Astrocyte (in vitro differentiated cells and primary cell): ENCODE measurements around the gene TARBP2. TPM values are rescaled to one million over a fixed set of nuclear protein-coding genes. Genes with fewer than 3 reads are reported as not detected.

ENCODE experiments used
- DNase-seq: peaks from one replicate; pipeline ENCODE4 v3.0.0-alpha.2; 2010; ENCODE audit warnings: low read depth
- FAIRE-seq: peaks from 2 replicates; lab custom pipeline; 2011; peaks lifted over from hg19 to GRCh38; lab: Jason Lieb, UNC
- H2AFZ ChIP-seq: 2 replicates; pipeline ENCODE4 v1.6.0; 2012; ENCODE audit warnings: low read depth, low read length, inconsistent platforms
- H3K27ac ChIP-seq: 2 replicates; pipeline ENCODE4 v1.5.1; 2011; ENCODE audit warnings: low read depth, low read length, inconsistent platforms
- H3K27me3 ChIP-seq: 2 replicates; pipeline ENCODE4 v1.6.0; 2011; ENCODE audit warnings: low read length, inconsistent platforms; ENCODE audit not compliant: insufficient read depth
- H3K36me3 ChIP-seq: 2 replicates; pipeline ENCODE4 v1.5.1; 2011; ENCODE audit warnings: low read length, inconsistent platforms; ENCODE audit not compliant: insufficient read depth
- H3K4me1 ChIP-seq: 2 replicates; pipeline ENCODE4 v1.5.1; 2011; ENCODE audit warnings: low read length, inconsistent platforms; ENCODE audit not compliant: insufficient read depth
- H3K4me2 ChIP-seq: 2 replicates; pipeline ENCODE4 v1.6.0; 2012; ENCODE audit warnings: low read length, inconsistent platforms
- H3K4me3 ChIP-seq: 2 replicates; pipeline ENCODE4 v1.5.1; 2011; ENCODE audit warnings: low read depth, mild to moderate bottlenecking, low read length, inconsistent platforms; ENCODE audit not compliant: insufficient read depth
- H3K79me2 ChIP-seq: 2 replicates; pipeline ENCODE4 v1.6.0; 2012; ENCODE audit warnings: mild to moderate bottlenecking, low read length, inconsistent platforms; ENCODE audit not compliant: insufficient read depth
- H3K9ac ChIP-seq: 2 replicates; pipeline ENCODE4 v1.6.0; 2012; ENCODE audit warnings: mild to moderate bottlenecking, low read length, inconsistent platforms
- H3K9me3 ChIP-seq: 2 replicates; pipeline ENCODE4 v1.5.1; 2012; ENCODE audit warnings: low read depth, mild to moderate bottlenecking, low read length, inconsistent platforms; ENCODE audit not compliant: insufficient read depth
- H4K20me1 ChIP-seq: 2 replicates; pipeline ENCODE4 v1.6.0; 2012; ENCODE audit warnings: low read length, inconsistent platforms; ENCODE audit not compliant: insufficient read depth
- H3K27ac Mint-ChIP-seq: one replicate; pipeline ENCODE4 v1.8.0; 2021; ENCODE audit warnings: mild to moderate bottlenecking, mixed read lengths; ENCODE audit not compliant: unreplicated experiment
- H3K27me3 Mint-ChIP-seq: one replicate; pipeline ENCODE4 v1.8.0; 2021; ENCODE audit warnings: low read depth, mixed read lengths; ENCODE audit not compliant: unreplicated experiment
- H3K36me3 Mint-ChIP-seq: one replicate; pipeline ENCODE4 v1.8.0; 2021; ENCODE audit warnings: low read depth, mixed read lengths; ENCODE audit not compliant: unreplicated experiment
- H3K4me1 Mint-ChIP-seq: one replicate; pipeline ENCODE4 v1.8.0; 2021; ENCODE audit warnings: low read depth, mixed read lengths; ENCODE audit not compliant: unreplicated experiment
- H3K4me3 Mint-ChIP-seq: one replicate; pipeline ENCODE4 v1.8.0; 2021; ENCODE audit warnings: mild to moderate bottlenecking, moderate library complexity, mixed read lengths; ENCODE audit not compliant: unreplicated experiment
- H3K9me3 Mint-ChIP-seq: one replicate; pipeline ENCODE4 v1.8.0; 2021; ENCODE audit warnings: mild to moderate bottlenecking, mixed read lengths; ENCODE audit not compliant: unreplicated experiment
- CTCF ChIP-seq: IDR thresholded peaks from 2 replicates; pipeline ENCODE4 v1.5.1; 2011; ENCODE audit warnings: low read depth, mild to moderate bottlenecking, inconsistent platforms, low read length, moderate library complexity; ENCODE audit not compliant: insufficient read depth
- EZH2 ChIP-seq: IDR thresholded peaks from 2 replicates; pipeline ENCODE4 v1.6.1; 2012; ENCODE audit warnings: mild to moderate bottlenecking, low read length, inconsistent platforms; ENCODE audit not compliant: insufficient read depth
- total RNA-seq: library from RNA; stranded (reverse); gene quantifications from 2 replicates; pipeline ENCODE4 v1.2.1, GENCODE V29; 2021

Gene TARBP2
- total RNA-seq, 1 donor from 2014 or later = 51.1 TPM

GRCh38 chr12:53484686-53485575, 16.2 kb upstream of the TARBP2 start:
- Histone ChIP-seq H3K36me3 (peaks cover 28% of the 10 kb centered on the region), H3K27me3 (no peaks in the 10 kb centered on the region), H3K4me3 (no peak overlapping the region), H3K79me2 (peaks cover 16% of the 10 kb centered on the region), H3K4me1 (peaks cover 17% of the 10 kb centered on the region), H3K4me2 (no peak overlapping the region), H3K27ac (no peak overlapping the region), H3K9me3 (no peaks in the 10 kb centered on the region), H3K9ac (no peak overlapping the region), H2AFZ (no peak overlapping the region), H4K20me1 (peaks cover 78% of the 10 kb centered on the region)
- Mint-ChIP-seq H3K9me3 (no peaks in the 10 kb centered on the region), H3K27ac (peak overlapping the region; percentile 41), H3K27me3 (no peaks in the 10 kb centered on the region), H3K4me3 (no peak overlapping the region), H3K4me1 (peaks cover 25% of the 10 kb centered on the region), H3K36me3 (peaks cover 25% of the 10 kb centered on the region)
- DNase-seq (no peak), FAIRE-seq (no peak)
- no peak for TF ChIP-seq EZH2
- TF ChIP-seq CTCF = no peak

GRCh38 chr12:53485955-53486735, 14.9 kb upstream of the TARBP2 start:
- Histone ChIP-seq H3K9ac (no peak overlapping the region), H3K9me3 (no peaks in the 10 kb centered on the region), H3K4me3 (no peak overlapping the region), H3K27me3 (no peaks in the 10 kb centered on the region), H4K20me1 (peaks cover 67% of the 10 kb centered on the region), H3K4me2 (no peak overlapping the region), H2AFZ (no peak overlapping the region), H3K36me3 (peaks cover 22% of the 10 kb centered on the region), H3K4me1 (peaks cover 7% of the 10 kb centered on the region), H3K79me2 (peaks cover 11% of the 10 kb centered on the region), H3K27ac (no peak overlapping the region)
- FAIRE-seq (no peak), DNase-seq (no peak)
- H3K27ac Mint-ChIP-seq = no peak overlapping the region
- H3K4me3 Mint-ChIP-seq = no peak overlapping the region
- peaks cover 25% of the 10 kb centered on the region for H3K36me3 Mint-ChIP-seq
- no peaks in the 10 kb centered on the region for H3K9me3 Mint-ChIP-seq
- TF ChIP-seq CTCF = no peak
- no peak for TF ChIP-seq EZH2
- peaks cover 19% of the 10 kb centered on the region for H3K4me1 Mint-ChIP-seq
- H3K27me3 Mint-ChIP-seq = no peaks in the 10 kb centered on the region
